Thoracic aorta (tissue), 2 donors: ENCODE results near the gene LRRC7. TPM values are rescaled to one million over a fixed set of nuclear protein-coding genes. Genes with fewer than 3 reads are reported as not detected.
"Not testable (repeated sequence)": the region's sequence is repeated elsewhere in the genome, so short reads cannot be mapped to it uniquely, and the experiment has no call there.

Experiments used
- ATAC-seq: fragments of 150-250 bp; one replicate; pipeline ENCODE4 v1.8.0; 2017; ENCODE audit warnings: low read depth; ENCODE audit not compliant: insufficient number of reproducible peaks, low FRiP score
- DNase-seq: peaks from one replicate; pipeline ENCODE4 v3.0.0-alpha.2; 2020; ENCODE audit warnings: low spot score
- H3K27ac ChIP-seq, 2 donors: fragments of 200-600 bp; sonication (generic); 1 replicate in 1 of 2; 2 replicates in 1 of 2; pipeline ENCODE4 v1.5.1; 2016; ENCODE audit warnings: mild to moderate bottlenecking in 2 of 2, moderate library complexity in 2 of 2
- H3K27me3 ChIP-seq: fragments of 200-600 bp; sonication (generic); replicated peaks from 2 replicates; pipeline ENCODE4 v1.6.0; 2016; ENCODE audit warnings: mild to moderate bottlenecking; ENCODE audit not compliant: insufficient read depth
- H3K36me3 ChIP-seq: fragments of 200-600 bp; sonication (generic); one replicate; pipeline ENCODE4 v1.5.1; 2016
- H3K4me1 ChIP-seq, 2 donors: fragments of 200-600 bp; sonication (generic); 1 replicate in 1 of 2; 2 replicates in 1 of 2; pipeline versions ENCODE4 v1.5.1 to v1.6.0; 2016; ENCODE audit warnings: low read depth in 2 of 2, mild to moderate bottlenecking in 1 of 2; ENCODE audit not compliant: control insufficient read depth in 1 of 2
- H3K4me3 ChIP-seq: fragments of 200-600 bp; sonication (generic); 2 replicates; pipeline ENCODE4 v1.5.1; 2016; ENCODE audit warnings: mild to moderate bottlenecking
- H3K9me3 ChIP-seq: fragments of 200-600 bp; sonication (generic); 2 replicates; pipeline ENCODE4 v1.5.1; 2016
- CTCF ChIP-seq: fragments of 200-600 bp; sonication (generic); IDR thresholded peaks from one replicate; pipeline ENCODE4 v1.5.1; 2019; ENCODE audit warnings: antibody characterized with exemption
- total RNA-seq, 2 donors: library from RNA; depleted of rRNA; stranded (reverse); fragments of >200 nt; gene quantifications; one replicate each; pipeline versions ENCODE4 v1.1.0 to v1.2.3, GENCODE V29; 2016

LRRC7 gene
- total RNA-seq, 2 donors from 2014 or later, result 0.14 to 0.35 TPM

GRCh38 chr1:69921486-69921885 lies 353.8 kb downstream of the LRRC7 start:
- DNase-seq (no peak), ATAC-seq (no peak)
- Histone ChIP-seq H3K27ac (no peak overlapping the region), H3K4me3 (no peak overlapping the region), H3K9me3 (no peaks in the 10 kb centered on the region), H3K36me3 (no peaks in the 10 kb centered on the region), H3K27me3 (no peaks in the 10 kb centered on the region), H3K4me1 (no peaks in the 10 kb centered on the region)
- TF ChIP-seq CTCF, result no peak

GRCh38 chr1:69928234-69928633 lies 360.5 kb downstream of the LRRC7 start:
- H3K27ac ChIP-seq, H3K9me3 ChIP-seq, H3K27me3 ChIP-seq, DNase-seq, H3K4me1 ChIP-seq, ATAC-seq, H3K4me3 ChIP-seq, H3K36me3 ChIP-seq: not testable (repeated sequence)

- no peaks in the 10 kb centered on the region for H3K4me1 ChIP-seq
- no peak for DNase-seq
- H3K27ac ChIP-seq, result no peak overlapping the region
- H3K27me3 ChIP-seq, result no peaks in the 10 kb centered on the region
- no peak for TF ChIP-seq CTCF
- H3K4me3 ChIP-seq, result no peak overlapping the region
- H3K9me3 ChIP-seq, result no peaks in the 10 kb centered on the region
- no peaks in the 10 kb centered on the region for H3K36me3 ChIP-seq
- no peak for ATAC-seq
Measured at GRCh38 chr1:69929308-69930057, 361.8 kb downstream of the LRRC7 start.

- DNase-seq (no peak), ATAC-seq (no peak)
- Histone ChIP-seq H3K4me1 (no peaks in the 10 kb centered on the region), H3K27me3 (no peaks in the 10 kb centered on the region), H3K4me3 (no peak overlapping the region), H3K9me3 (no peaks in the 10 kb centered on the region), H3K36me3 (no peaks in the 10 kb centered on the region), H3K27ac (no peak overlapping the region)
- no peak for TF ChIP-seq CTCF
Measured at GRCh38 chr1:69930396-69930795, 362.7 kb downstream of the LRRC7 start.

GRCh38 chr1:69932760-69933159 lies 365.0 kb downstream of the LRRC7 start:
- no peaks in the 10 kb centered on the region for H3K4me1 ChIP-seq
- H3K9me3 ChIP-seq, result no peaks in the 10 kb centered on the region
- DNase-seq, result no peak
- H3K27me3 ChIP-seq, result no peaks in the 10 kb centered on the region
- no peak overlapping the region for H3K27ac ChIP-seq
- ATAC-seq, result no peak
- no peak for TF ChIP-seq CTCF
- H3K36me3 ChIP-seq, result no peaks in the 10 kb centered on the region
- H3K4me3 ChIP-seq, result no peak overlapping the region

GRCh38 chr1:69940231-69940630 lies 372.5 kb downstream of the LRRC7 start:
- Histone ChIP-seq H3K27ac (no peak overlapping the region), H3K4me3 (no peak overlapping the region), H3K4me1 (no peaks in the 10 kb centered on the region), H3K27me3 (no peaks in the 10 kb centered on the region), H3K36me3 (no peaks in the 10 kb centered on the region), H3K9me3 (no peaks in the 10 kb centered on the region)
- DNase-seq (no peak), ATAC-seq (no peak)
- no peak for TF ChIP-seq CTCF
